ENCODE results near the gene OR9G4. TPM values are rescaled to one million over a fixed set of nuclear protein-coding genes. Genes with fewer than 3 reads are reported as not detected.

The OR9G4 gene
- total RNA-seq, 2 donors from 2014 or later, result not detected

DNA sequence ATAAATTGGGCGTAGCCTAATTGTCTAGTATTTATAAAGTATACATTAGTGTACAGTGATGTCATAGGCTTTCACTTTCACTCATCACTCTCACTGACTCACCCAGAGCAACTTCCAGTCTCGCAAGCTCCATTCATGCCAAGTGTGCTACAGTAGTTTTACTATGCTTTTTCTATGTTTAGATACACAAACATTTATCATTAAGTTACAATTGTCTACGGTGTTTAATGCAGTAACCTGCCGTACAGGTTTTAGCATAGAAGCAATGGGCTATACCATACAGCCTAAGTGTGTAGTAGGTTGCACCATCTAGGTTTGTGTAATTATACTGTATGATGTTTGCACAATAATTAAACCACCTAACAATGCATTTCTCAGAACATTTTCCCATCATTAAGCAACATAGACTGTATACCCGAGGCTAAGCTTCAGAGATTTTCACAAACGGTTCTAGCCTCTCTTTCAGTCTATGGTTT lies 32.1 kb downstream of the OR9G4 start:
- H3K36me3 ChIP-seq, result no peaks in the 10 kb centered on the region
- no peaks in the 10 kb centered on the region for H3K9me3 ChIP-seq
- TF ChIP-seq, protein P1, sequence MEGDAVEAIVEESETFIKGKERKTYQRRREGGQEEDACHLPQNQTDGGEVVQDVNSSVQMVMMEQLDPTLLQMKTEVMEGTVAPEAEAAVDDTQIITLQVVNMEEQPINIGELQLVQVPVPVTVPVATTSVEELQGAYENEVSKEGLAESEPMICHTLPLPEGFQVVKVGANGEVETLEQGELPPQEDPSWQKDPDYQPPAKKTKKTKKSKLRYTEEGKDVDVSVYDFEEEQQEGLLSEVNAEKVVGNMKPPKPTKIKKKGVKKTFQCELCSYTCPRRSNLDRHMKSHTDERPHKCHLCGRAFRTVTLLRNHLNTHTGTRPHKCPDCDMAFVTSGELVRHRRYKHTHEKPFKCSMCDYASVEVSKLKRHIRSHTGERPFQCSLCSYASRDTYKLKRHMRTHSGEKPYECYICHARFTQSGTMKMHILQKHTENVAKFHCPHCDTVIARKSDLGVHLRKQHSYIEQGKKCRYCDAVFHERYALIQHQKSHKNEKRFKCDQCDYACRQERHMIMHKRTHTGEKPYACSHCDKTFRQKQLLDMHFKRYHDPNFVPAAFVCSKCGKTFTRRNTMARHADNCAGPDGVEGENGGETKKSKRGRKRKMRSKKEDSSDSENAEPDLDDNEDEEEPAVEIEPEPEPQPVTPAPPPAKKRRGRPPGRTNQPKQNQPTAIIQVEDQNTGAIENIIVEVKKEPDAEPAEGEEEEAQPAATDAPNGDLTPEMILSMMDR (IDR thresholded peaks at IDR 0.05), result no peak
- TF ChIP-seq POLR2AphosphoS5 (IDR thresholded peaks at IDR 0.05), result peak; percentile 76
- peak; percentile 39 for DNase-seq (ENCODE audit: low spot score)
- no peaks in the 10 kb centered on the region for H3K27me3 ChIP-seq (replicated peaks; ENCODE audit: insufficient read depth)
- H3K4me3 ChIP-seq, result no peak overlapping the region
- intact Hi-C loops (cut with DNase I), result no loop called here
- H3K4me1 ChIP-seq (replicated peaks), result no peaks in the 10 kb centered on the region
- 39% methylated on average over 6 of the region's 6 CpGs for WGBS
- H3K27ac ChIP-seq, result no peak overlapping the region

DNA sequence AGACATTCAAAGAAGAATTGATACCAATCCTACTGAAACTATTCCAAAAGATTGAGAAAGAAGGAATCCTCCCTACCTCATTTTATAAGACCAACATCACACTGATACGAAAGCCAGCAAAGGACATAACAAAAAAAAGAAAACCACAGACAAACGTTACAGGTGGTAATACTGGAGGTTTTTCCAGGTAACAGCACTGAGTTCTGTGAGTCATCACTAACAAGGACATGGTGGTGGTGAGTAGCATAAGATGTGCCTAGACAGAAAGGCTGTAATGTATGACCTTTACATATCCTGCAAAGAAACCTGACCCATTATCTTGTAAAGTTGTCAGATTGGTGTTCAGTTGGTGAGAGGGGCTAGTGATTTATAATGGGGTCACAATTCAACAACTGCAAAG lies 34.3 kb downstream of the OR9G4 start:
- no peak overlapping the region for H3K27ac ChIP-seq
- no peaks in the 10 kb centered on the region for H3K36me3 ChIP-seq
- no peaks in the 10 kb centered on the region for H3K27me3 ChIP-seq (replicated peaks; ENCODE audit: insufficient read depth)
- no peak for TF ChIP-seq POLR2A (IDR thresholded peaks at IDR 0.05)
- no peak for TF ChIP-seq POLR2AphosphoS5 (IDR thresholded peaks at IDR 0.05)
- TF ChIP-seq, protein P1 (IDR thresholded peaks at IDR 0.05), result no peak
- 58% methylated on average over 2 of the region's 2 CpGs for WGBS
- H3K4me3 ChIP-seq, result no peak overlapping the region
- no peaks in the 10 kb centered on the region for H3K9me3 ChIP-seq
- no peaks in the 10 kb centered on the region for H3K4me1 ChIP-seq (replicated peaks)
- intact Hi-C loops (cut with DNase I), result no loop called here
- no peak for DNase-seq (ENCODE audit: low spot score)

DNA sequence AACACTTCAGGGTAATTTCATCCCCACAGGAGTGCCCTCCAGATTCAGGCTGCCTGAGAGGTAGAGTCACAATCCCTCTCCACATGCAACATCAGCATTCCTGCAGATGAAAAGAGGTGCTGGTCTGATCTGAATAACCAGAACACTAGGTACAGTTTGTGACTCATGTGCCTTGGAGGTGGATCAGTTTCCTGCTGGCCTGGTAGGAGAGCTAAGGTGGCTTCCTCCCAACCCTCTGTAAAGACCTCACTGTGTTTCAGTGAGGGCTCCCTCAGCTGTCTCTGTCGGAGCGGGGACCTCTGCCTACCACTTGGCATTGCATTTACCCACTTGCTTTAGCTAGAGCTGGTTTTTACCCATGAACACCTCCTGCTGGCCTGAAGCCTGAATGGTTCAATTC lies 42.0 kb downstream of the OR9G4 start:
- Histone ChIP-seq H3K27me3 (replicated peaks; ENCODE audit: insufficient read depth) (no peaks in the 10 kb centered on the region), H3K4me1 (replicated peaks) (no peaks in the 10 kb centered on the region), H3K36me3 (no peaks in the 10 kb centered on the region), H3K27ac (no peak overlapping the region), H3K9me3 (no peaks in the 10 kb centered on the region), H3K4me3 (no peak overlapping the region)
- intact Hi-C loops (cut with DNase I), result no loop called here
- no peak for TF ChIP-seq POLR2A (IDR thresholded peaks at IDR 0.05)
- TF ChIP-seq, protein P1 (IDR thresholded peaks at IDR 0.05), result no peak
- no peak for TF ChIP-seq POLR2AphosphoS5 (IDR thresholded peaks at IDR 0.05)
- 68% methylated on average over 2 of the region's 2 CpGs for WGBS
- no peak for DNase-seq (ENCODE audit: low spot score)

DNA sequence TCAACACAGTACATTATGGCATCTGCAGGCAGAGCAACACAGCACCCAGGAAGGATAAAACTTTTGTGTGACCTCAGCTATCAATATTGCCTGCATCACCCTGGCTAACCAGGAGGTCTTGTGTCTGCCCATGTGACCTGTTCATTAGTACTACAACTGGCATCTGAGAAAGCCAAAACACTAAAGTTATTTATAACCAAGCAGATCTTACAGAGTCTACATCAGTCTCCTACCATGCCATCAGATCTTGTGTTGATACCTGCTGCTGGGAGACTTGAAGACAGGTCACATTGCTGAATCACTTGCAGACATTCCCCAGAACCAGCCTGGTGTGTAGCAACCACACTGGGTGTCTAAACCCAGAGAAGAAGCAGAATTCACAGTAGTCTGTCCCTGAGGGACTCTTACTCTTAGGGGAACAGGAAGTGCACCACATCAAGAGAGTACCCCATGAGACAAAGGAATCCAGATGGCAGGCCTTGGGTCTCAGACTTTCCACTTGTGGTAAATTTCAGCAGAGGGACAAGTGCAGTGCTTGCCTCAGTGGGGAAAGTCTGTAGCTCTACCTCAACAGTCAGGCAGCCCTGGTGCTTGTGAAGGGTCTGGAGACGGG lies 42.6 kb downstream of the OR9G4 start:
- WGBS, result 54% methylated on average over 1 of the region's 1 CpG
- Histone ChIP-seq H3K36me3 (no peaks in the 10 kb centered on the region), H3K27me3 (replicated peaks; ENCODE audit: insufficient read depth) (no peaks in the 10 kb centered on the region), H3K9me3 (no peaks in the 10 kb centered on the region), H3K4me1 (replicated peaks) (no peaks in the 10 kb centered on the region), H3K4me3 (no peak overlapping the region), H3K27ac (no peak overlapping the region)
- intact Hi-C loops (cut with DNase I), result no loop called here
- TF ChIP-seq, protein P1 (IDR thresholded peaks at IDR 0.05), result no peak
- no peak for TF ChIP-seq POLR2AphosphoS5 (IDR thresholded peaks at IDR 0.05)
- TF ChIP-seq POLR2A (IDR thresholded peaks at IDR 0.05), result no peak
- no peak for DNase-seq (ENCODE audit: low spot score)

DNA sequence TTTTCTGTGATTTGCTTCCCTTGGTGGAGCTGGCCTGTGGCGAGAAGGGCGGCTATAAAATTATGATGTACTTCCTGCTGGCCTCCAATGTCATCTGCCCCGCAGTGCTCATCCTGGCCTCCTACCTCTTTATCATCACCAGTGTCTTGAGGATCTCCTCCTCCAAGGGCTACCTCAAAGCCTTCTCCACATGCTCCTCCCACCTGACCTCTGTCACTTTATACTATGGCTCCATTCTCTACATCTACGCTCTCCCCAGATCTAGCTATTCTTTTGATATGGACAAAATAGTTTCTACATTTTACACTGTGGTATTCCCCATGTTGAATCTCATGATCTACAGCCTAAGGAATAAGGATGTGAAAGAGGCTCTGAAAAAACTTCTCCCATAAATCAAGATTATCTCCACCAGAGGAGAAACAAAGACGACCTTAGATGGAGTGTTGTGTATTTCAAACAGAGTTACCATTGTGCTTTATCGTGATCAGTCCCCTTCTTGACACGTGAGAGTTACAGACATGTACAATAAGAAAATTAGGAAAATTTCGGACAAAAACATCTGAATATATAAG lies 47.5 kb downstream of the OR9G4 start:
- no peaks in the 10 kb centered on the region for H3K36me3 ChIP-seq
- intact Hi-C loops (cut with DNase I), result no loop called here
- H3K4me3 ChIP-seq, result no peak overlapping the region
- H3K27me3 ChIP-seq (replicated peaks; ENCODE audit: insufficient read depth), result no peaks in the 10 kb centered on the region
- DNase-seq (ENCODE audit: low spot score), result no peak
- WGBS, result 65% methylated on average over 8 of the region's 8 CpGs
- H3K4me1 ChIP-seq (replicated peaks), result no peaks in the 10 kb centered on the region
- no peak overlapping the region for H3K27ac ChIP-seq
- TF ChIP-seq POLR2A (IDR thresholded peaks at IDR 0.05) (no peak), POLR2AphosphoS5 (IDR thresholded peaks at IDR 0.05) (no peak)
- TF ChIP-seq, protein P1 (IDR thresholded peaks at IDR 0.05), result no peak
- no peaks in the 10 kb centered on the region for H3K9me3 ChIP-seq

Measured in prostate gland (tissue), 2 donors.